Ramos (cell line): ENCODE results near the gene NKD1.

Source experiments
- in situ Hi-C: fragments of 300-500 bp; cut with MboI; formaldehyde crosslinking; loops from one replicate; pipeline ENCODE4 v1.14.3; 2022; ENCODE audit warnings: low sequenced_read_pairs; ENCODE audit not compliant: unreplicated experiment

Gene NKD1

DNA sequence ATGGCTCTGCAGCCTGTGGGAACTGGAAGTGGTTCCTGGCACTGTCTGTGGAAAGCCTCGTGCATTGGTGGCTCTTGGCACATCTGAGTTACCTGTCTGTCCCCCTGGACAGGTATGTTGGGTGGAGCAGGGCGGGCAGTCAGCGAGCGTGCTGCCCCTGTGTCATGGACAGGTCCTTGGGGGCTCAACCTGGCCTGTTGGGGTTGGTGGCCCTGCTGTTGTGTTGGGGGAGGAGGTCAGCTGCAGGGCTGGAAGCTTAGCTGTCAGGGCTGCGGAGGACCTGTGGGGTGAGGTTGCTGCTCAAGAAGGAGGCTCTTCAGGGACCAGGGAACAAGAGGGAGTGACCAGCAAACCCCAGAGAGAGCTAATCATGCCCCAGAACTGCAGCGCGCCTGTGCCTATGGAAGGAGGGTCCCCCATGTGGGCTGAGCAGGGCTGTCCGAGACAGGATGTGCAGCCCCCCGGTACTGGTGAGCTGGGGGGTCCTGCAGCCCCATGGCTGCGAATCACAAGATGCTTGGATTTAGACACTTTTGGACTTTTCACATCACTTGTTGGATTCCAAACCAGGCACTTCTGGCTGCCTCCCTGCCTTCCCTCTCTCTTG is 7.2 kb downstream of the NKD1 start:
- in situ Hi-C loops: no loop called here

DNA sequence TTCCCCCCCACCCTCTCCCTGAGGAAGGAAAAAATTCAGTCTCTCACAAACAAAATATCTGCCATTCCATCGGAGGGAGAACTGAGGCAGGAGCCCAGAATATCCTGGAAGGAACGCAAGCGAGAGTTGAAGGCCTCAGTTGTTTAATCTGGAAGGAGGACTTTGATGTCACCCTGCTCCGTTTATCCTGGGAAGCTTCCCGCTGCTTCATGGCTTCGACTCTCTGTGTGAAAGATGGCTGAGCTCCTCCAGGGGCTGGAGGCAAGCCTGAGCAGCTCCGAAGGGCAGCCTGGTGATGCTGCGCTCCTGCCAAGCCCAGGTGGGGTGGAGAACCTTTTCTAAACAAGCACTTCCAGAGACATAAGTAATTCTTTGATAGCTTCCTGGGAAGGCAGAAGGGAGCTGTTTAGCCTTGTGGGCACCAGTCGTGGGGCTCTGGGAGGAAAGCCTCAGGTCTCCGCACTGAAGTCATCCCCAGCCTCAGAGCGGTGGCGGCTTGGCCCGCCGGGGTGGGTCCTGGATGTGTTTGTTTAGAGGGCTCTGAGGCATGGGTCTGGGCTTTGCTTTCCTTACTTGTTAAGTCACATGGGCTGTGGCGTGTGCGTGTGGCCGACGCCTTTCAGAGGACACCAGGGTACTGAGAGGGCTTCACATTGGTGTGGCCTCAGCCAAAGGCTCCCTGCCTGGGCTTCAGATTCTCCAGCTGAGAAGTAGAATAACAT is 7.9 kb downstream of the NKD1 start:
- in situ Hi-C loops: no loop called here

DNA sequence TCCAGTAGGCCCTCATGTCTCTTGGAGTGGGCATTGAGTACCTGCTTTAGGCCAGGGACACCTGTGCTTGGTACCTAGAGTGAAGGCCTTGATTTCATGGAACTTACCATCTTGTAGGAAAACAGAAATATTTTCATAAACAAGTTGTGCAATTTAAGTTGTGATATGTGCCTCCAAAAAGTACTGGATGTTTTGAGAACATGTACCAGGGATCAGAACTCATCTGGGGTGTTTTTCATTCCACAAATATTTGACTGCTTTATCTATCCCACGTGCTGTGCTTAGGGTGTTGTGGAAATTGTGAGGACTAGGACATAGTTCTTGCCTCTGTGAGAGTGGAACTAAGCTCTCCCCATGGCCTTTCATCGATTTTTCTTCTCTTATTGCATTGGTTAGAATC is 8.8 kb downstream of the NKD1 start:
- in situ Hi-C loops: no loop called here

DNA sequence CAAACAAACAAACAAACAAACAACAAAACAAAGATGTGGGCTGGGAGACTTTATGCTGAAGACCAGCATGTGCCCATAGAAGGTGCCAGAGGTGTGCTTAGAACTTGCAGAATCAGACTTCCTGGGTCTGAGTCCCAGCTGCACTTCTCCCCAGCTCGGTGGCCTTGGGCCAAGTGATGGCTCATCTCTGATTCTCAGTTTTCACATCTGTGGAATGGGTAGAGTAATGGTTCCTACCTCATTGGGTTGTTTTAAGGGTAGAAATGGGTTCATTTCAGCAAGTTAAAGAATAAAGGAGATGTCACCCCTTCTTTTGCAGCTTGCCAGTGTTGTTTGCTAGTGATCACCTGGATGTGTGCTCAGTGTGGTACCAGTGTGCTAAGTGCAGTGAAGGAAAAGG is 10.7 kb downstream of the NKD1 start:
- in situ Hi-C loops: no loop called here

DNA sequence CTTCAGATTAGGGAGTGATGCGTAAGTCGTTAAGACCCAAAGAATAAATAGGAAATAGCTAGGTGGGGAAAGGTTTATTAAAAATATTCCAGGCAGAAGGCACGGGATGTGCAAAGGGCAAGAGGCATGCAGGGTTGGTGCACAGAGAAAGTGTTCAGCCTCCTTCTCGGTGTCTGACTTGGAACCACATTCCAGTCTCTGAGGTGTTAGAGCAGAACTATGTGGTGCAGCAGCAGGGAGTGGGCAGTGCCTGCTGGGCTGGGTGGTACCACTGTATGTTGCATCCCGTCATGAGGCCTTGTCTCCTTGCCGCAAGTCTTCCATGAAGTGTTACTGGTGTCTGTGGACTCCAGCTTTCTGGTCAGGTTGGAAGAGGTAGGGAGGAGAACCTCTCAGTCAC is 11.1 kb downstream of the NKD1 start:
- in situ Hi-C loops: no loop called here

DNA sequence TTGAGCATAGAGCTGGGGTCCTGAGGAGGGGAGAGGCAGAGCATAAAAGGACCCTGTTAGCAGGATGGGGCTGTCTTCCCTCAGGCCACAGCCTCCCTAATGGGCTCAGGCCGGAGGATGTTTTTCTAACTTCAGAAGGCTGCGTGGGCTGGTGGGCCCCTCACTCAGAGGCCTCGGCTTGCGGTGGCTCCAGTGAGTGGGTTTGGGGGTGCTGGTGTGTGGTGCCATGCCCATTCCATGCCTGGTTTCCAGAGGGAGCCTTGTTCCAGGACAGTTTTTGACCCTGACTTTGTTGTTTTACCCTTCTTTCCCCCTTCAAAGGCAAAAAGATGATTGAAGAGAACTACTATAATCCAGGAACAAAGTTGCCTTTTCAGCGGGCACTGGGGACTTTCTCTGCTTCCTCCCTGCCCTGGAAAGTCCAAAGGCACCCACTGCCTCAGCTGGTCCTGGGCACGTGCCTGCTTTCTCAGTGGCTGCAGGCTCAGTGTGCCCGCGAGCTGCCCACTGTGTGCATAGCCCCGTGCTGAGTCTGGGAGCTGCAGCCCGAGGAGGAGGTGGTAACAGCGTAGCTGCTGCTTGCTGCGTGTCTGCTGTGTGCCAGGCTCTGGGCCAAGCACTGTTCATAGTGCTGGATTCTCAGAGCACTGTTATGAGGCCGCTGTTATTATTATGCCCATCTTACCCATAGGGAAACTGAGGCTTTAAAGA is 11.8 kb downstream of the NKD1 start:
- in situ Hi-C loops: no loop called here

DNA sequence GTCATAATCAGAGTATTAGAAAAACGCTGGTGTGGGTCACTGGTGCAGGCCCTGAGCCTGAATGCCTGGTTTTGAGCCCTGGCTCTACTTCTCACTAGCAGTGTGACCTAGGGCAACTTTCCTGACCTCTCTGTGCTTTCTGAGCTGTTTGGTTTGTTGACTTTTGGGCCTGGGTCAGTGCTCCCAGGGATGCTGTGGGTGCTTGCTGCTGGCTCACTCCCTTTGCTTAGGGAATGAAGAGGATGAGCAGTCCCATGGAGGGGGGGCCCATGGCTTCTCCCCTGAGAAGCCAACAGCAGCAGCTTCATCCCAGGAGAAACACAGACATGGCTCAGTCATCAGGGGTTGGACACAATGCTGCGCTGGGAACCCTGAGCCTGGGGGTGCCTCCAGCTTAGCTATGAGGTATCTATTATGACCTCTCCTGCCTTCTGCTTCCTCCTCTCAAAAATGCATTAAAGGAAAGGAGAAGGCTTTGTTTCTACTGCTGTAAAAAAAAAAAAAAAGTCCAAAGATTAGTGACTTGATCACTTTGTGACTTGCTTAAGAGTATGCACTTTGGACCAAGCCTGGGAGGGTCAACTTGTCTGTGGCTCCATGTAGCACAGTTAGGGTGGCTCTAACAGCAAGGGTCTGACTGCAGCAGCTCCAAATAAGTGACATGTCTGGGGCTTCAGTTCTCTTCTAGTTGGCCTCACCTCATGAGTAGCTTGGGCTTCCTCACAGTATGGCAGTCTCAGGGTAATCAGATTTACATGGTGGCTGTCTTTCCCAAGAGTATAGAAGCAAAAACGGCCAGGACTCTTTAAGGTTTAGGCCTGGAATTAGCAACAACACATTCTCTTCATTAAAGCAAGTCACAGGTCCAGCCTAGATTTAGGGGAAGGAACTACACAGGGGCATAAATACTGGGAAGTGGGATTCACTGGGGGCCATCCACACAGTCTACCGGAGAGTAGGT is 13.0 kb downstream of the NKD1 start:
- in situ Hi-C loops: no loop called here

DNA sequence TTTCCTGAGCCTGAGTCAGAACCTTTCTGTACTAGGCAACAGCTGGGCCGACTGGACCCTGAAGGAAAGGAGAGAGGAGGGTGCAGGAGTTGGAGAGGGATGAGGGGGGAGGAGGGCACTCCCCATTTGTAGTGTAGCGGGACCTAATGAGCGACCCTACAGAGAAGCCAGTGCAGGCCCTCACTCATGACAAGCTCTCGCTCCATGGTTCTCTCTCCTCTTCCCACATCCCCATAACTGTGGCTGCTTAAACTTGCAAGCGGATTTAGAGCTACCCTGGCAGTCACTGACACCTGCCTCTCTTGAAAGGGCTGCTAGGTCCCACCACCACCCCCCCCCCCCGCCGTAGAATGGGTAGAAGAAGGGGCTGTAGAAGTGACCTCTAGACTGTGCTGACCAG is 14.5 kb downstream of the NKD1 start:
- in situ Hi-C loops: no loop called here

DNA sequence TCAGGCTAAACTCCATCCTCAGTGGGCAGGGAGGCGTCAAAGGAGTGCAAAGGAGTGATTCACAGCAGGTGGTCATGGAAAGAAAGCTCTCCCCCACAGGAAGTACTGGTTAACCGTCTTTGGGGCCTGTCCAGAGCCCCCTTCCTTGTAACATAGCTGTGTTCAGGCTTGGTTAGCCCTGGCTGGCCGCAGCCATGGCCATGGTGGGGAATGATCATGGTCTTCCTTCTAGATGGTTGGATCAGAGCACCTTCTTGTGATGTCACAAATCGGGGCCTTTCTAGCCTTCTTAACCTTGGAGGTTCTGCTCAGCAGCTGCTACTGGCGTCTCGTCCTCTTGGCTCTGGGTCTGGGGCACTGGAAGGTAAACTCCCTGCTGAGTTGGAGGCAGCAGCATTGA is 15.8 kb downstream of the NKD1 start:
- in situ Hi-C loops: no loop called here

DNA sequence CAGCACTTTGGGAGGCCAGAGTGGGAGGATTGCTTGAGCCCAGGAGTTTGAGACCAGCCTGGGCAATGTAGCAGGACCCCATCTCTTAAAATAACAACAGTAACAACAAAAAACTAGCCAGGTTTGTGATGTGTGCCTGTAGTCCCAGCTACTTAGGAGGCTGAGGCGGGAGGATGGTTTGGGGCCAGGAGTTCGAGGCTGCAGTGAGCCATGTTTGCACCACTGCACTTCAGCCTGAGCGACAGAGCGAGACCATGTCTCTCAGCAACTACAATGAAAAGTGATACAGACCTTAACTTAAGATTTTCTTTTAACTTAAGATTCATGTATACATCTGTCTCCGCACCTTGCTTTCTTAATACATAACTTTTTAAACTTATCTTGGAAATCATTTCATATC is 17.2 kb downstream of the NKD1 start:
- in situ Hi-C loops: no loop called here

DNA sequence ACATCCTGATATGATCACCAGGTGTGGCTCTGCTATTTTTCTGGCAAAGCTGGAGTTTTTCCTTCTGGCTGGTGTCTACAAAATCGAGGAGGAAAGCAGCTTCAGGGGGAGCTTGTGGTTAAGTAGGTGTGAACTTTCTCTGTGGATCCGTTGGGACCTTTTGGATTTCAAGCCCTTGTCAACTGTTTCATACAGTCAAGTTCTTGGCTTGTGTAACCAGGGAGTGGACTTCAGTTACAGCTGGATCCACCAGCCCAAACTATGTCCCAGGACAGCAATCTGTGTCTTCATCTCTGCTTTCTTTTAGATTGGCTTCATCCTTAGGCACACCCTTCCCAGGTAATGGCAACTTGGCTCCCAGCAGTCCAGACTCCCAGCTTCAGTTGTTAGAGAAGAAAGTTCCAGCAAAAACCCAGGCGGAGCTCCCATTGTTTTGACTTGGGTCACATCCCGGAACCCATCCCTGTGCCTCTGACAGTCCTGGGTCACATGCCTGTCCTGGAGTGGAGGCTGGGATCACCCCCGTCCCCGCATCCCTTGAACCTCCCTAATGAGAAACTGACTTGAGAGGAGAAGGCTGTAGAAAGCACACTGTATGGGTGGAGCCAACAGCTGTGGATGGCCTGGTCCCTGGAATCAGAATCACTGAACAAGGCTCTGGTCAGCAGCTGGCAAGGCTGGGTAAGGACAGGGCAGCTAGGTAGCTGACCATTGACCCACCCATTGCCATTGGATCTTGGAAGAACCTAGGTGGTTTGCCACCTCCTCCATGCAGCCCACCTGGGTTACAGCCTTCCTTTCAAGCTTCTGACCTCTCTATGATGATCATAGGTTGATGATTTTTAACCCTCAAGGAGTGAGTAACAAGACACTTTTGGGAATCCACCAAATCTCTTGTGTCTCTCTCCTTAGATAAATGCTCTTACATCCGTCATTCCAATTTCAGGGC is 18.1 kb downstream of the NKD1 start:
- in situ Hi-C loops: no loop called here

DNA sequence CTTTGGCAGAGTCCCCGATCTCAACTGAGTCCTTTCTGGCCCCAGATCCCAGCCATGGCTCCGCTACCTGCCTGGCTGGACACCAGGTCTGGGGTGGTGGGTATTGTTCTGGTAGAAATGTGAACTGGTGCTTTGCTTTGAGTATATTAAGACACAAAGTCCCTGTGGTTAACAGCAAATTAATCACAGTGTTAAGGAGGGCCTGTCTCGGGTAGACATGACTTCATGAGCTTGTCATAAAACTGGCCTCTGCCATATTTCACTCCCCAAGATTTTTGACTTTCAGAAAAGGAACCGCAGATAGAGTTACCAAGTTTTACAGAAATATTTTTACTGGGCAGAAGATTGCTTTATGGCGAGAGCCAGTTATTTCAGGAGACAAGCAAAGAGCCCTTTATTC is 19.5 kb downstream of the NKD1 start:
- in situ Hi-C loops: no loop called here

DNA sequence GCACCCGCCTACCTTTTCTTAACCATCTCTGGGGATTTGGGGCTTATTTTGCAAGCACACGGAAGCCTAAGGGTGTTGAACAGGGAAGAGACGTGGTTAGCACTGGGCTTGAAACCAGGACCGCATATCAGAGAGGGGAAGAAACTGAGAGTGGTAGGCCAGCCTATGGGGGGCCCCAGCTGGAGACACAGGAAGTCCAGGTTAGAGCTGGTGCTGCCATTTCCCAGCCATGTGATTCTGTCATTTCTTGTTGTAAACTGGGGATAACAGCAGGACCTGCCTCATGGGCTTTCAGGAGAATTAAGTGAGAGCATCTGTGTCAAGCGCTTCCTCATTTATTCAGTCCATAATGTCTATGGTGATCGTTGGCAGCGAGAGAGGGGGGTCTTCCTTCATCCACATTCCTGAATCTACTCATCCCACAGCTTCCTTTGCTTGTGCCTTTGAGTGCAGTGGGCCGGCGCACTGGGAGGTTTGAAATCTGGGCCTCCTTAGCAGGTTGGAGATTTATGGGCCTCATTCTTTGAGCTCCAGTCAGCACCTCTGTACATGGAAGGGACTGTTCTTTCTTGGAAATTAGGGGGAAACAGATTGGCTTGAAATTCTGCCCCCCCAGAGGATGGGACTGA is 20.1 kb downstream of the NKD1 start:
- in situ Hi-C loops: no loop called here

DNA sequence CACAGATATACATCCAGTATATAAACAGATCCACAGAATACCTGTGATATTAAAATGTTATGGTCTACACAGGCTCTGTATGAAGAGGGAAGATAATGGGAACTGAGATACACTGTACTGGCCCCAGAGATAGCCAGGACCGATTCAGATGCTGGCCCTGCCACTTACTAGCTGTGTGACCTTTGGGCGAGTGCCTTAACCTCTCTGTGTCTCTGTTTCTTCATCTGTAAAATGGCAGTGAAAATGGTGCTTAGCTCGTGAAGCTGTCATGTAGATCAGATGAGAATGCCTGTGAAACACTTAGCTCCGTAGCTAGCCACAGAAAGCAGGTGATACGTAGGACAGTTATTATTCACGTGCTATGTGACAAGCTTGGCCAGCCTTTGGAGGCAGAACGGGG is 22.2 kb downstream of the NKD1 start:
- in situ Hi-C loops: no loop called here

DNA sequence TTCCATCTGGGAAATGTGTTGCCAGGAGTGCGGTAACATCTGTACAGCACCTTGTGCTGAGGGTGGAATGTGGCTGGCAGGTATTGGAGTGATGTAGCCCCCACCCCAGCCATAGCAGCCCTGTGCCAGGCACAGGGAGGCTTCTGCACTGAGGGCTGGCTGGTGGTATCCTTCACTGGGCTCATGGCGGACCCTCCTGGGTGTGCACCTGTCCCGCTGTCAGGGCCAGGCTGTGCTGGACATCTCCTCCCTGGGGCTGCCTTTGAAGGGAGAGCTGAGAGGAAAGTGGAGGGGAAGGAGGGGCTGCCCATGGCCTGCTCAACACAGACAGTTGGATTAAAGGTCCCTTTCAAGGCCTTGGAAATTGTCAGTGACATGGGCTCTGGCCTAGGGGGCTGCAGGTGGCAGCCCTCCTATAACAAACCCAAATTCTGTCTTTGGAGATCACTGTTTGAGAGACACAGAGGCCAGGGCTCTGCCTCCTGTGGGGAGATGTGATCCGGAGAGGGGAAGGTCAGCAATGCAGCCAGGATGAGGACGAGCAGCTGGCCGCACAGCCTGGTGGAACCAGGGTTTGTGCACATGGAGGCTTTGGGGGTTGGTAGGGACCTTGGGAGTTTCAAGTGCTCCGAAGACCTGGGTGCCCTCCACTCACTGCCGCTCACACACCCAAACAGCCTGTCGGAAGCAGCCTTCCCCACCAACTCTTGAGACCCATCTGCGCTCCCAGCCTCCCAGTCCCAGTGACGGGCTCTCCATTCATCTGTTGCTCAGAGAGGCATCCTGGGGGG is 22.8 kb downstream of the NKD1 start:
- in situ Hi-C loops: no loop called here

DNA sequence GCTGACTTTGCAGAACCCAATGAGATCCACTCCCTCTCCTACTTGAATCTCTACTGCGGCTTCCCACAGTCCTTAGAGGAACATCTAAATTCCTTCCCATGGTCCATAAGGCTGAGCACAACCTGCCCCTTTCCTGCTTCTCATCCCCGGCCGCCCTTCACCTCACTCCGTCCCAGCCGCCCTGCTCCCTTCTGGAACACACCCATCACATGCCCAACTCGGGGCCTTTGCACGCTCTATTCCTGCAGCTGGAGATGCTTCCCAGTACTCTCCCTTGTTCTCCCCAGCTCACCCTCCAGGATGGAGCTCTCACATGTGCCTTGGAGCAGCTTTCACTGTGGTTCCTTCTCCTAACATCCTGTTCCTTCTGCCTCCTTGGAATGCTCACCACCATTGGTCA is 23.6 kb downstream of the NKD1 start:
- in situ Hi-C loops: no loop called here

DNA sequence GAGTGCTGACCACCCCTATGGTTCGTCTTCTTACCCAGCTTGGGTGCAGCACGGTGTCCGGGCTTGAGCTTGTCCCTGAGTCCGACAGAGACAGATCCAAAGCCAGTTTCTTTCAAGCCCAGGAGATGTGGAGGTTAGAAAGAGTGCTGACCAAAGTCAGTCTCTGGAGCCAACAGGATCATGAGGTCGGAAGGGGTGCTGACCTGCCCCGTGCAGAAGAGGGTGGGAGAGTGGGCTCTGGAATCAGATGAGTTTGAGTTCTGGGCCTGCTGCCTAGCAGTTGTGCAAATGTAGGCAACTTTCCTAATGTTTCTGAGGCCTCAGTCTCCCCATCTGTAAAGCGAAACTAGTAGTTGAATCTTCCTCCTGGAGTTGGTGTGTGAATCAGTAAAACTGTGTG is 24.5 kb downstream of the NKD1 start:
- in situ Hi-C loops: no loop called here

DNA sequence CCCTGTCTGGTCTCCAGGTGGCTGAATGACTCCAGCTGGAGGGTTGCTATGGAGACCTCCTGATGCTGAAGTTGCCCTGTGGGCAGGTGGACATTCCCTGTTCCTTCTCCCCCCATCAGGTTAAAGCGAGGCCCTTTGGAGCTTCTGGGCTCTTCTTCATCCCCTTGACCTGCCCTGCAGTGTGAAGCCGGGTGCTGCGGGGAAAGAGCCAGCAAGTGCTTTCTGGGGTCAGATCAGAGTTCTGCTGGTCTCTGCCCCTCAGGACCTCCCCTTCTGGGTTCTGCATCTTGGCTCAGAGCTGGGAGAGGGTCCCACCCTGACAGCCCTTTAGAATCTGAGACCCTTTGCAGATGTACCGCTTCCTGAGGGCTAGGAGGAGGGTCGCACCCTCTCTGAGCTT is 25.1 kb downstream of the NKD1 start:
- in situ Hi-C loops: no loop called here
